ENCODE results near the gene SLC39A13. TPM values are rescaled to one million over a fixed set of nuclear protein-coding genes. Genes with fewer than 3 reads are reported as not detected.

Gene SLC39A13
- total RNA-seq, 1 experiment from 2014 or later, result 27.1 TPM

GRCh38 chr11:47396049-47396320 lies 12.4 kb upstream of the SLC39A13 start:
- Mint-ChIP-seq H3K4me3 (ENCODE audit: unreplicated experiment) (no peak overlapping the region), H3K27ac (ENCODE audit: unreplicated experiment) (no peak overlapping the region), H3K27me3 (ENCODE audit: insufficient read depth, unreplicated experiment) (no peaks in the 10 kb centered on the region), H3K4me1 (ENCODE audit: low read depth, unreplicated experiment) (no peaks in the 10 kb centered on the region), H3K36me3 (ENCODE audit: insufficient read depth, unreplicated experiment) (no peaks in the 10 kb centered on the region), H3K9me3 (ENCODE audit: unreplicated experiment) (no peaks in the 10 kb centered on the region)
- BruUV-seq (replicated peaks), result no TSS peak
- DNase-seq, result no peak
- TF ChIP-seq CTCF (IDR thresholded peaks at IDR 0.05; ENCODE audit: insufficient read depth in 1 of 2, low read depth in 1 of 2, low read length in 1 of 2, severe bottlenecking in 1 of 2, unreplicated experiment in 1 of 2), result no peak
- H3K4me3 ChIP-seq (ENCODE audit: low read depth, low read length), result no peak overlapping the region
- POLR2A ChIA-PET, result no interaction called here
- H3K9me3 ChIP-seq, result no peaks in the 10 kb centered on the region
- intact Hi-C loops (cut with micrococcal nuclease; ENCODE audit: unreplicated experiment), result no loop called here
- H3K36me3 ChIP-seq (ENCODE audit: control insufficient read depth, insufficient read depth, low read length), result no peaks in the 10 kb centered on the region
- CTCF ChIA-PET, result no interaction called here
- no peaks in the 10 kb centered on the region for H3K27me3 ChIP-seq (replicated peaks; ENCODE audit: control insufficient read depth, insufficient read depth, low read length)
- H3K4me1 ChIP-seq, result 0 out of 2 replicates have a peak, but pooled peaks cover 4% of the 10 kb centered on the region

DNA sequence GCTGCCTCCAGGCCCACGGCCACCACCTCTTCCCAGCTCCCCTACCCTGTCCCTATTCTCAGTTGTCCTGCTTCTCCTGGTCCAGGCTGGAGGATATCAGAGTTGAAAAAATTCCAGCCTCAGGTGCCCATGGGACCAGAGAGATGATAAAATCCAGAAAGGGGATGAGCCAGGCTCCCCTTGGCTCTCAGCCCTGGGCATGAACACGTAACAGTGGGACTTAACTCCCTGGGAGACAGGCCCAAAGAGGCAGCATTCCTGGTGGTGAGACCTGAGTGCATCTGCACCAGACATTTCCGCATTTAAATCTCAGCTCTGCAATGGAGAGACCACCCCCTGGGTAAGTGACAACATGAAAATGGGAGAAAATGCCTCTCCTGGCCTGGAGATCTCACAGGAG lies 10.4 kb upstream of the SLC39A13 start:
- ChIA-PET POLR2A (no interaction called here), CTCF (no interaction called here)
- H3K27me3 Mint-ChIP-seq (ENCODE audit: insufficient read depth, unreplicated experiment), result no peaks in the 10 kb centered on the region
- no peaks in the 10 kb centered on the region for H3K9me3 ChIP-seq
- BruUV-seq (replicated peaks), result no TSS peak
- H3K4me3 Mint-ChIP-seq (ENCODE audit: unreplicated experiment), result no peak overlapping the region
- intact Hi-C loops (cut with micrococcal nuclease; ENCODE audit: unreplicated experiment), result no loop called here
- H3K36me3 Mint-ChIP-seq (ENCODE audit: insufficient read depth, unreplicated experiment), result no peaks in the 10 kb centered on the region
- H3K27ac Mint-ChIP-seq (ENCODE audit: unreplicated experiment), result no peak overlapping the region
- no peaks in the 10 kb centered on the region for H3K36me3 ChIP-seq (ENCODE audit: control insufficient read depth, insufficient read depth, low read length)
- H3K27me3 ChIP-seq (replicated peaks; ENCODE audit: control insufficient read depth, insufficient read depth, low read length), result no peaks in the 10 kb centered on the region
- no peak for DNase-seq
- no peak for TF ChIP-seq CTCF (IDR thresholded peaks at IDR 0.05; ENCODE audit: insufficient read depth in 1 of 2, low read depth in 1 of 2, low read length in 1 of 2, severe bottlenecking in 1 of 2, unreplicated experiment in 1 of 2)
- no peaks in the 10 kb centered on the region for H3K9me3 Mint-ChIP-seq (ENCODE audit: unreplicated experiment)
- 0 out of 2 replicates have a peak, but pooled peaks cover 4% of the 10 kb centered on the region for H3K4me1 ChIP-seq
- H3K4me3 ChIP-seq (ENCODE audit: low read depth, low read length), result no peak overlapping the region
- H3K4me1 Mint-ChIP-seq (ENCODE audit: low read depth, unreplicated experiment), result no peaks in the 10 kb centered on the region

DNA sequence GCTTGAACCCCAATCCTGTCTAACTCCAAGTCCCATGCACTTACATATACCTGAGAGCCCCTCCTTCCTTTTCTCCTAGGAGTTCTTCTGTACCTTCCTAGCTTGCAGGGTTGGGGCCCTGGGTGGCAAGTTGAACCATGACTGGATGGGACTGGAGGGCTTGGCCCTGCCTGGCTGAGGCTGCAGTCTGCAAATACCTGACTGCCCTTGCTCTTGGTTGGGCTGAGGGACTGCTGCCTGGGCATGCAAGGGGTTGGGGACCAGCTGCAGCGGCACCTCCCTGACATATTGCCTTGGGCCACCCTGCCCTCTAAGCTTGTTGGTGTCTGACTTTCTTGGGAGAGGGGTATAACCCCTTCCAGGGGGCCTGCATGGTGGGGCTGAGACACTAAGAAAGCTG lies 9.8 kb upstream of the SLC39A13 start:
- no peak for DNase-seq
- Mint-ChIP-seq H3K4me3 (ENCODE audit: unreplicated experiment) (no peak overlapping the region), H3K27ac (ENCODE audit: unreplicated experiment) (no peak overlapping the region), H3K36me3 (ENCODE audit: insufficient read depth, unreplicated experiment) (no peaks in the 10 kb centered on the region), H3K27me3 (ENCODE audit: insufficient read depth, unreplicated experiment) (no peaks in the 10 kb centered on the region), H3K9me3 (ENCODE audit: unreplicated experiment) (no peaks in the 10 kb centered on the region), H3K4me1 (ENCODE audit: low read depth, unreplicated experiment) (no peaks in the 10 kb centered on the region)
- intact Hi-C loops (cut with micrococcal nuclease; ENCODE audit: unreplicated experiment), result no loop called here
- POLR2A ChIA-PET, result no interaction called here
- CTCF ChIA-PET, result no interaction called here
- 0 out of 2 replicates have a peak, but pooled peaks cover 4% of the 10 kb centered on the region for H3K4me1 ChIP-seq
- H3K4me3 ChIP-seq (ENCODE audit: low read depth, low read length), result no peak overlapping the region
- no peaks in the 10 kb centered on the region for H3K9me3 ChIP-seq
- H3K27me3 ChIP-seq (replicated peaks; ENCODE audit: control insufficient read depth, insufficient read depth, low read length), result no peaks in the 10 kb centered on the region
- no TSS peak for BruUV-seq (replicated peaks)
- no peak for TF ChIP-seq CTCF (IDR thresholded peaks at IDR 0.05; ENCODE audit: insufficient read depth in 1 of 2, low read depth in 1 of 2, low read length in 1 of 2, severe bottlenecking in 1 of 2, unreplicated experiment in 1 of 2)
- H3K36me3 ChIP-seq (ENCODE audit: control insufficient read depth, insufficient read depth, low read length), result no peaks in the 10 kb centered on the region

Measured in Caco-2 (cell line).